H1 (cell line): ENCODE measurements around the gene BIN1. TPM values are rescaled to one million over a fixed set of nuclear protein-coding genes. Genes with fewer than 3 reads are reported as not detected.
"Not testable (repeated sequence)": the region's sequence is repeated elsewhere in the genome, so short reads cannot be mapped to it uniquely, and the experiment has no call there.

ENCODE experiments used
- CTCF ChIA-PET: fragments of 300-600 bp; sonication (Branson Sonifier 250); formaldehyde crosslinking; loops from one replicate; lab custom pipeline; 2021; ENCODE audit not compliant: partially characterized antibody; lab: Charles Lee
- POLR2A ChIA-PET: fragments of 300-600 bp; sonication (Branson Sonifier 250); formaldehyde crosslinking; loops from one replicate; lab custom pipeline; 2021; ENCODE audit warnings: inconsistent platforms; ENCODE audit not compliant: partially characterized antibody; lab: Charles Lee
- DNase-seq, 2 experiments: peaks; one replicate each; pipeline versions ENCODE4 v3.0.0 to v3.0.0-alpha.2; 2010 to 2022; ENCODE audit warnings: low spot score in 2 of 2, low read depth in 1 of 2, mixed read lengths in 1 of 2
- FAIRE-seq: peaks from 2 replicates; lab custom pipeline; 2011; peaks lifted over from hg19 to GRCh38; lab: Jason Lieb, UNC
- H2AFZ ChIP-seq: 2 replicates; pipeline ENCODE4 v1.8.1; 2012; ENCODE audit warnings: low read length, inconsistent platforms
- H2AK5ac ChIP-seq: 2 replicates; pipeline ENCODE4 v1.6.1; 2013; ENCODE audit warnings: low read depth, low read length
- H2BK120ac ChIP-seq: replicated peaks from 2 replicates; pipeline ENCODE3; 2013; ENCODE audit warnings: low read depth, low read length, inconsistent platforms
- H2BK12ac ChIP-seq: 2 replicates; pipeline ENCODE4 v1.6.1; 2013; ENCODE audit warnings: low read depth, low read length
- H2BK15ac ChIP-seq: 2 replicates; pipeline ENCODE4 v1.6.1; 2013; ENCODE audit warnings: low read length
- H2BK20ac ChIP-seq: 2 replicates; pipeline ENCODE4 v1.6.1; 2013; ENCODE audit warnings: low read length
- H2BK5ac ChIP-seq: 2 replicates; pipeline ENCODE4 v1.6.1; 2013; ENCODE audit warnings: low read depth, low read length
- H3K14ac ChIP-seq: 2 replicates; pipeline ENCODE4 v1.6.1; 2013; ENCODE audit warnings: inconsistent platforms; ENCODE audit not compliant: insufficient read length
- H3K18ac ChIP-seq: 2 replicates; pipeline ENCODE4 v1.6.1; 2013; ENCODE audit warnings: low read length; ENCODE audit errors: extremely low read depth
- H3K23ac ChIP-seq: 2 replicates; pipeline ENCODE4 v1.6.1; 2013; ENCODE audit warnings: inconsistent platforms; ENCODE audit not compliant: insufficient read length
- H3K23me2 ChIP-seq: 2 replicates; pipeline ENCODE4 v1.6.1; 2013; ENCODE audit warnings: low read depth, low read length
- H3K27ac ChIP-seq: 2 replicates; pipeline ENCODE4 v1.6.1; 2011; ENCODE audit warnings: low read depth, low read length, inconsistent platforms
- H3K27me3 ChIP-seq, 4 experiments: replicated peaks in 1 of 4; 1 replicate in 1 of 4; 2 replicates in 3 of 4; pipeline versions ENCODE4 v1.6.1 to v1.8.1; 2011 to 2013; ENCODE audit warnings: low read length in 3 of 4, mild to moderate bottlenecking in 3 of 4, inconsistent platforms in 2 of 4, mixed read lengths in 2 of 4, moderate library complexity in 1 of 4; ENCODE audit not compliant: control insufficient read depth in 3 of 4, insufficient read depth in 3 of 4; ENCODE audit errors: extremely low read depth in 1 of 4
- H3K36me3 ChIP-seq, 4 experiments: 2 replicates each; pipeline versions ENCODE4 v1.6.1 to v1.8.1; 2011 to 2013; ENCODE audit warnings: mild to moderate bottlenecking in 4 of 4, low read length in 3 of 4, moderate library complexity in 2 of 4, control low read depth in 1 of 4, inconsistent platforms in 1 of 4; ENCODE audit not compliant: insufficient read depth in 4 of 4, control insufficient read depth in 2 of 4
- H3K4ac ChIP-seq: replicated peaks from 2 replicates; pipeline ENCODE3; 2013; ENCODE audit warnings: low read length, low read depth, mixed read lengths, inconsistent platforms; ENCODE audit not compliant: insufficient read length
- H3K4me1 ChIP-seq, 4 experiments: replicated peaks in 1 of 4; 1 replicate in 1 of 4; 2 replicates in 3 of 4; pipeline versions ENCODE4 v1.6.1 to v1.8.1; 2011 to 2013; ENCODE audit warnings: low read length in 3 of 4, inconsistent platforms in 2 of 4, mixed read lengths in 1 of 4; ENCODE audit not compliant: insufficient read depth in 4 of 4, control insufficient read depth in 3 of 4
- H3K4me2 ChIP-seq, 2 experiments: 2 replicates each; pipeline versions ENCODE4 v1.6.1 to v1.8.1; 2011 to 2013; ENCODE audit warnings: low read depth in 2 of 2, low read length in 2 of 2, control low read depth in 1 of 2, inconsistent platforms in 1 of 2, mild to moderate bottlenecking in 1 of 2; ENCODE audit not compliant: insufficient read depth in 1 of 2
- H3K4me3 ChIP-seq, 4 experiments: fragments of 200-600, 300-600 bp in 1 of 4; sonication (generic), shearing (Covaris generic), sonication (Bioruptor Twin) in 1 of 4; 2 replicates each; pipeline versions ENCODE4 v1.5.1 to v1.8.1; 2011 to 2016; ENCODE audit warnings: low read length in 4 of 4, low read depth in 3 of 4, control low read depth in 2 of 4, inconsistent platforms in 2 of 4, mild to moderate bottlenecking in 2 of 4, mixed read lengths in 1 of 4, moderate library complexity in 1 of 4; ENCODE audit not compliant: insufficient read depth in 2 of 4; ENCODE audit errors: extremely low read depth in 1 of 4
- H3K56ac ChIP-seq: replicated peaks from 2 replicates; pipeline ENCODE3; 2013; ENCODE audit warnings: low read depth, mild to moderate bottlenecking, mixed read lengths, low read length, inconsistent platforms; ENCODE audit not compliant: insufficient read length
- H3K79me1 ChIP-seq: 2 replicates; pipeline ENCODE4 v1.6.1; 2013; ENCODE audit warnings: low read depth, low read length, control low read depth
- H3K79me2 ChIP-seq, 2 experiments: 2 replicates each; pipeline versions ENCODE4 v1.6.1 to v1.8.1; 2012 to 2013; ENCODE audit warnings: low read length in 2 of 2, mild to moderate bottlenecking in 2 of 2, inconsistent platforms in 1 of 2; ENCODE audit not compliant: insufficient read depth in 2 of 2, control insufficient read depth in 1 of 2
- H3K9ac ChIP-seq, 4 experiments: replicated peaks in 1 of 4; 1 replicate in 1 of 4; 2 replicates in 3 of 4; pipeline versions ENCODE4 v1.6.1 to v1.8.1; 2011 to 2013; ENCODE audit warnings: low read depth in 3 of 4, low read length in 3 of 4, control low read depth in 2 of 4, mild to moderate bottlenecking in 2 of 4, moderate library complexity in 2 of 4, inconsistent platforms in 1 of 4; ENCODE audit errors: extremely low read depth in 1 of 4
- H3K9me3 ChIP-seq, 2 experiments: 2 replicates each; pipeline versions ENCODE4 v1.6.1 to v1.8.1; 2012 to 2013; ENCODE audit warnings: mild to moderate bottlenecking in 2 of 2, moderate library complexity in 2 of 2, control low read depth in 1 of 2, inconsistent platforms in 1 of 2, low read depth in 1 of 2, low read length in 1 of 2, mixed read lengths in 1 of 2; ENCODE audit not compliant: insufficient read depth in 2 of 2
- H4K20me1 ChIP-seq, 2 experiments: replicated peaks in 1 of 2; 2 replicates each; pipeline versions ENCODE3 to v1.8.1; 2011 to 2013; ENCODE audit warnings: inconsistent platforms in 2 of 2, low read length in 2 of 2, mild to moderate bottlenecking in 1 of 2; ENCODE audit not compliant: insufficient read depth in 2 of 2, control insufficient read depth in 1 of 2
- H4K5ac ChIP-seq: 2 replicates; pipeline ENCODE4 v1.6.1; 2013; ENCODE audit warnings: low read length, low read depth, mixed read lengths, inconsistent platforms; ENCODE audit not compliant: insufficient read length
- H4K8ac ChIP-seq: 2 replicates; pipeline ENCODE4 v1.8.0; 2013; ENCODE audit warnings: mild to moderate bottlenecking, moderate library complexity, low read length, inconsistent platforms; ENCODE audit not compliant: insufficient read depth; ENCODE audit errors: extremely low read depth
- H4K91ac ChIP-seq: replicated peaks from 2 replicates; pipeline ENCODE3; 2013; ENCODE audit warnings: low read length, mixed read lengths, inconsistent platforms; ENCODE audit not compliant: insufficient read length
- WGBS, 2 experiments: shearing (Covaris generic) in 1 of 2; methylation state at CpG; one replicate each; pipeline versions ENCODE4 v1.1.6 to v1.1.7; 2013 to 2015; ENCODE audit warnings: low lambda C conversion rate in 2 of 2, mixed read lengths in 2 of 2, inconsistent platforms in 1 of 2, low coverage in 1 of 2, missing lambda C conversion rate in 1 of 2; ENCODE audit not compliant: insufficient replicate concordance in 2 of 2, insufficient coverage in 1 of 2, insufficient read length in 1 of 2; ENCODE audit errors: extremely low coverage in 1 of 2, missing lambda C conversion rate in 1 of 2; 5-methylcytosine and 5-hydroxymethylcytosine counted together
- polyA plus RNA-seq, 7 experiments: library from polyadenylated mRNA; depleted of rRNA in 3 of 7; stranded (reverse) in 5 of 7; unstranded in 2 of 7; fragments of >200 nt in 5 of 7; fragments of 200-250 nt in 2 of 7; gene quantifications; 1 replicate in 5 of 7; 2 replicates in 1 of 7; 4 replicates in 1 of 7; pipeline versions ENCODE4 v1.2.1 to v1.2.3, GENCODE V29; 2011 to 2013; ENCODE audit warnings: missing spikeins in 2 of 7, mixed read lengths in 2 of 7
- total RNA-seq: library from RNA; stranded (reverse); fragmentation: NEBNext Ultra II Directional; extraction: Animal tissue kit (Norgen Biotek cat#: 25700); gene quantifications from 2 replicates; pipeline ENCODE4 v1.2.1, GENCODE V29; 2021

The BIN1 gene
- total and polyA plus RNA-seq, 2 of the 8 experiments (the other 6 are each of a cell fraction or from before 2014, with no cell fraction given): 23.6 to 35.6 TPM

DNA sequence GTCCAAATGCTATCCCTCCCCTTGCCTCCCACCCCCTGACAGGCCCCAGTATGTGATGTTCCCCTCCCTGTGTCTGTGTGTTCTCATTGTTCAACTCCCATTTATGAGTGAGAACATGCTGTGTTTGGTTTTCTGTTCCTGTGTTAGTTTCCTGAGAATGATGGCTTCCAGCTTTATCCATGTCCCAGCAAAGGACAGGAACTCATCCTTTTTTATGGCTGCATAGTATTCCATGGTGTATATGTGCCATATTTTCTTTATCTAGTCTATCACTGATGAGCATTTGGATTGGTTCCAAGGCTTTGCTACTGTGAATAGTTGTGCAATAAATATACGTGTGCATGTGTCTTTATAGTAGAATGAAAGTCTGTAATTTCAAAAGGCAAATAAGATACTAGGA lies 78.2 kb downstream of the BIN1 start:
- H3K27ac ChIP-seq, H3K14ac ChIP-seq, H3K36me3 ChIP-seq, H3K56ac ChIP-seq, H3K23me2 ChIP-seq, H3K23ac ChIP-seq, H3K79me2 ChIP-seq, H3K4me1 ChIP-seq, H3K79me1 ChIP-seq, FAIRE-seq, H2BK20ac ChIP-seq, H3K4me3 ChIP-seq, H2AFZ ChIP-seq, DNase-seq, H4K20me1 ChIP-seq, H4K8ac ChIP-seq, H2BK5ac ChIP-seq, H3K9me3 ChIP-seq, H2AK5ac ChIP-seq, H2BK120ac ChIP-seq, H2BK15ac ChIP-seq, H3K18ac ChIP-seq, POLR2A ChIA-PET, H2BK12ac ChIP-seq, H4K91ac ChIP-seq, H3K4me2 ChIP-seq, H3K9ac ChIP-seq, H4K5ac ChIP-seq, H3K27me3 ChIP-seq, H3K4ac ChIP-seq: not testable (repeated sequence)
- 95% methylated on average over 1 of the region's 1 CpG; no CpG with 5 or more reads in 1 of the 2 experiments for WGBS, 2 experiments
- CTCF ChIA-PET: interaction anchor here (0.8 kb wide), 1 partner anchor 33 kb away, joined by 3 read pairs; no protein-coding TSS in a partner anchor
